ENCODE results near the gene CDCA7L.

The CDCA7L gene

GRCh38 chr7:21953781-21954180, 8.1 kb upstream of the CDCA7L start:
- TF ChIP-seq YY1 (IDR thresholded peaks at IDR 0.05; ENCODE audit: low read depth): no peak
- TF ChIP-seq EGR1 (IDR thresholded peaks at IDR 0.05): no peak
- no peak for TF ChIP-seq TEAD4 (IDR thresholded peaks at IDR 0.05)
- TF ChIP-seq RAD21 (IDR thresholded peaks at IDR 0.05; ENCODE audit: low read depth): no peak
- no peak for TF ChIP-seq TAF1 (IDR thresholded peaks at IDR 0.05; ENCODE audit: low read depth)
- no peak for TF ChIP-seq CEBPB (IDR thresholded peaks at IDR 0.05)
- TF ChIP-seq CREB1 (IDR thresholded peaks at IDR 0.05; ENCODE audit: low read depth): no peak

- TF ChIP-seq CEBPB (IDR thresholded peaks at IDR 0.05) (no peak), YY1 (IDR thresholded peaks at IDR 0.05; ENCODE audit: low read depth) (no peak), USF1 (IDR thresholded peaks at IDR 0.05) (no peak), EGR1 (IDR thresholded peaks at IDR 0.05) (no peak), REST (IDR thresholded peaks at IDR 0.05; ENCODE audit: low read depth) (no peak), TAF1 (IDR thresholded peaks at IDR 0.05; ENCODE audit: low read depth) (no peak)
These were observed 3.3 kb upstream of the CDCA7L start for GRCh38 chr7:21948887-21949540.

- TF ChIP-seq ZBTB7A (IDR thresholded peaks at IDR 0.05; ENCODE audit: low read depth) (no peak), RAD21 (IDR thresholded peaks at IDR 0.05; ENCODE audit: low read depth) (no peak), EP300 (IDR thresholded peaks at IDR 0.05; ENCODE audit: borderline replicate concordance) (no peak), REST (IDR thresholded peaks at IDR 0.05; ENCODE audit: low read depth) (no peak), FOXM1 (IDR thresholded peaks at IDR 0.05; ENCODE audit: borderline replicate concordance, low read depth) (no peak), NFIC (IDR thresholded peaks at IDR 0.05) (no peak), MAX (IDR thresholded peaks at IDR 0.05) (no peak), TEAD4 (IDR thresholded peaks at IDR 0.05) (no peak), TAF1 (IDR thresholded peaks at IDR 0.05; ENCODE audit: low read depth) (no peak), CREB1 (IDR thresholded peaks at IDR 0.05; ENCODE audit: low read depth) (no peak), CEBPB (IDR thresholded peaks at IDR 0.05) (no peak), EGR1 (IDR thresholded peaks at IDR 0.05) (no peak), USF1 (IDR thresholded peaks at IDR 0.05) (no peak), TCF12 (IDR thresholded peaks at IDR 0.05; ENCODE audit: low read depth) (no peak), YY1 (IDR thresholded peaks at IDR 0.05; ENCODE audit: low read depth) (no peak)
These were observed 2.7 kb upstream of the CDCA7L start for GRCh38 chr7:21948364-21948763.

- TF ChIP-seq TAF1 (IDR thresholded peaks at IDR 0.05; ENCODE audit: low read depth) (no peak), NFIC (IDR thresholded peaks at IDR 0.05) (no peak), FOXM1 (IDR thresholded peaks at IDR 0.05; ENCODE audit: borderline replicate concordance, low read depth) (no peak), EGR1 (IDR thresholded peaks at IDR 0.05) (no peak), CEBPB (IDR thresholded peaks at IDR 0.05) (no peak), REST (IDR thresholded peaks at IDR 0.05; ENCODE audit: low read depth) (no peak), ZBTB7A (IDR thresholded peaks at IDR 0.05; ENCODE audit: low read depth) (no peak), TCF12 (IDR thresholded peaks at IDR 0.05; ENCODE audit: low read depth) (no peak), MAX (IDR thresholded peaks at IDR 0.05) (no peak), YY1 (IDR thresholded peaks at IDR 0.05; ENCODE audit: low read depth) (no peak), EP300 (IDR thresholded peaks at IDR 0.05; ENCODE audit: borderline replicate concordance) (no peak), RAD21 (IDR thresholded peaks at IDR 0.05; ENCODE audit: low read depth) (no peak), TEAD4 (IDR thresholded peaks at IDR 0.05) (no peak), USF1 (IDR thresholded peaks at IDR 0.05) (no peak), CREB1 (IDR thresholded peaks at IDR 0.05; ENCODE audit: low read depth) (no peak)
These were observed 2.2 kb upstream of the CDCA7L start for GRCh38 chr7:21947946-21948345.

Measured in Ishikawa (cell line).